ENCODE measurements around the gene INHA. TPM values are rescaled to one million over a fixed set of nuclear protein-coding genes. Genes with fewer than 3 reads are reported as not detected.

INHA gene
- total and polyA plus RNA-seq, 3 donors from 2014 or later = 265 to 371 (median 325) TPM

DNA sequence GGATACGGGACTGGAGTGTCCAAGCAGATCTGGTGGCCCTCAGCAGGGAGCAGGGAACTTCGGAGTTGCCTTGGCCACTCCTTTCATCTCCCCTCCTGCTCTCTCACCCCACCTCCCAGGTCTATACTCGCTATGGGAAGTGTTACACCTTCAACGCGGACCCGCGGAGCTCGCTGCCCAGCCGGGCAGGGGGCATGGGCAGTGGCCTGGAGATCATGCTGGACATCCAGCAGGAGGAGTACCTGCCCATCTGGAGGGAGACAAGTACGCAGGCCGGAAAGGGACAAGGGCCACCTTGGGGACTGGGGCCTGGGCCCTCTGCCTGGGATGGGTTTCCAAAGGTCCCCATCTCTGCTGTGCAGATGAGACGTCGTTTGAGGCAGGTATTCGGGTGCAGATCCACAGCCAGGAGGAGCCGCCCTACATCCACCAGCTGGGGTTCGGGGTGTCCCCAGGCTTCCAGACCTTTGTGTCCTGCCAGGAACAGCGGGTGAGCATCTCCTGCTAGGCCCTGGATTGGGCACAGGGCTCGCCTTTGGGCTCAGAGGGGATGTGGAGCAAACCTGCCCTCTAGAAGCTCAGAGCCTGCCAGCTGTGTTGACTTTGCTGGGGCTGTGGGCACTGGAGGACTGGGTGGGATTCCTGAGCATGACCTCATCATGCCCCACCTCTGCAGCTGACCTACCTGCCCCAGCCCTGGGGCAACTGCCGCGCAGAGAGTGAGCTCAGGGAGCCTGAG, 40.3 kb upstream of the INHA start:
- Histone ChIP-seq H3K4me1 (peaks cover 4% of the 10 kb centered on the region), H3K4me3 (no peak overlapping the region), H3K27me3 (no peaks in the 10 kb centered on the region), H3K36me3 (ENCODE audit: low read depth, missing control alignments) (no peaks in the 10 kb centered on the region), H3K9me3 (no peaks in the 10 kb centered on the region), H3K27ac (no peak overlapping the region)
- no peak for DNase-seq
- no peak for TF ChIP-seq POLR2A (IDR thresholded peaks at IDR 0.05)
- TF ChIP-seq, protein P1, sequence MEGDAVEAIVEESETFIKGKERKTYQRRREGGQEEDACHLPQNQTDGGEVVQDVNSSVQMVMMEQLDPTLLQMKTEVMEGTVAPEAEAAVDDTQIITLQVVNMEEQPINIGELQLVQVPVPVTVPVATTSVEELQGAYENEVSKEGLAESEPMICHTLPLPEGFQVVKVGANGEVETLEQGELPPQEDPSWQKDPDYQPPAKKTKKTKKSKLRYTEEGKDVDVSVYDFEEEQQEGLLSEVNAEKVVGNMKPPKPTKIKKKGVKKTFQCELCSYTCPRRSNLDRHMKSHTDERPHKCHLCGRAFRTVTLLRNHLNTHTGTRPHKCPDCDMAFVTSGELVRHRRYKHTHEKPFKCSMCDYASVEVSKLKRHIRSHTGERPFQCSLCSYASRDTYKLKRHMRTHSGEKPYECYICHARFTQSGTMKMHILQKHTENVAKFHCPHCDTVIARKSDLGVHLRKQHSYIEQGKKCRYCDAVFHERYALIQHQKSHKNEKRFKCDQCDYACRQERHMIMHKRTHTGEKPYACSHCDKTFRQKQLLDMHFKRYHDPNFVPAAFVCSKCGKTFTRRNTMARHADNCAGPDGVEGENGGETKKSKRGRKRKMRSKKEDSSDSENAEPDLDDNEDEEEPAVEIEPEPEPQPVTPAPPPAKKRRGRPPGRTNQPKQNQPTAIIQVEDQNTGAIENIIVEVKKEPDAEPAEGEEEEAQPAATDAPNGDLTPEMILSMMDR (IDR thresholded peaks at IDR 0.05) = no peak
- intact Hi-C loops (cut with DNase I; ENCODE audit: low total_unique reads) = loop anchor here (5.0 kb wide), 1 partner anchor 130 kb away; no protein-coding TSS in a partner anchor
- 86% methylated on average over 12 to 20 of the region's 20 CpGs for WGBS, 2 donors

DNA sequence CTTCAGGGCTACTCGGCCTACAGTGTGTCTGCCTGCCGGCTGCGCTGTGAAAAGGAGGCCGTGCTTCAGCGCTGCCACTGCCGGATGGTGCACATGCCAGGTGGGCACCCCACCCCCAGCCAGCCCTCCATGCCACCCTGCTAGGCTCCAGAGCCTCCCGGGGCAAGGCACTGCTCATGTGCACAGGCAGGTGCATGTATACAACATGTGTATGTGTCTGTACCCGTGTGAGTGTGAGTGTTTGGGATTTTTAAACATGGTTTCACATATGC, 39.8 kb upstream of the INHA start:
- Histone ChIP-seq H3K9me3 (no peaks in the 10 kb centered on the region), H3K36me3 (ENCODE audit: low read depth, missing control alignments) (no peaks in the 10 kb centered on the region), H3K27me3 (no peaks in the 10 kb centered on the region), H3K4me1 (peaks cover 4% of the 10 kb centered on the region), H3K27ac (no peak overlapping the region), H3K4me3 (no peak overlapping the region)
- intact Hi-C loops (cut with DNase I; ENCODE audit: low total_unique reads) = loop anchor here (5.0 kb wide), 1 partner anchor 130 kb away; no protein-coding TSS in a partner anchor
- TF ChIP-seq POLR2A (IDR thresholded peaks at IDR 0.05) = no peak
- TF ChIP-seq, protein P1 (IDR thresholded peaks at IDR 0.05) = no peak
- 76 to 86% methylated on average over 2 to 8 of the region's 8 CpGs for WGBS, 2 donors
- no peak for DNase-seq

DNA sequence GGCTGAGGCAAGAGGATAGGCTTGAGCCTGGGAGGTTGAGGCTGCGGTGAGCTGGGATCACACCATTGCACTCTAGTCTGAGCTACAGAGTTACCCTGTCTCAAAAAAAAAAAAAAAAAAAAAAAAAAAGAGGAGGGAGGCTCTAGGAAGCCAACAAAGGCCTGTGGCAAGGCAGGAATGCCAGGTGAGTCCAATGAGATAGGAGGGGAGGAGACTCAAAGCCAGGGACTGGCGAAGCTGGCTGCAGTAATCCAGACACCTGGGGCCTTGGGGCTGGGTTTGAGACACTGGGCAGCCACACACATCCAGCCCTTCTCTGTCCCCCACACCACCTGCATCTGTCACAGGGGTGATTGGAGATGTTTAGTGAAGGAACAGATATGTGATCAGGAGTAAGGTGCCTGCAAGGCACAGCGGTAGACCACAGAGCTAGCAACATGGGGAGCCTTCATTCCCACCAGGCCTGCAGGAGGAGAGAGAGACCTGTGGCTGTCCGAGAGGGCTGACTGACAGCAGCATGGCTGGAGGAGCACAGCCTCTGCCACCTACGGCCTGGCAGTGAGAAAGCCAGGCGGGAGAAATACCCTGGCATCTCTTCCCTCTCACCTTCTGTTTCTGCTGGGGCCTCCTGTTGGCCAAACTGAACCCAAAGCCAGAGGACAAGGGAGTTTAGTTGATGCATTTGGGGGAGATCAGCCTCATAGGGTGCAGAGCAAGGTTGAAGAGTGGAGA, 38.0 kb upstream of the INHA start:
- TF ChIP-seq POLR2A (IDR thresholded peaks at IDR 0.05) = no peak
- TF ChIP-seq, protein P1 (IDR thresholded peaks at IDR 0.05) = no peak
- Histone ChIP-seq H3K9me3 (no peaks in the 10 kb centered on the region), H3K36me3 (ENCODE audit: low read depth, missing control alignments) (no peaks in the 10 kb centered on the region), H3K4me1 (peaks cover 16% of the 10 kb centered on the region), H3K27me3 (no peaks in the 10 kb centered on the region), H3K27ac (no peak overlapping the region), H3K4me3 (no peak overlapping the region)
- DNase-seq = no peak
- WGBS, 2 donors = 86 to 92% methylated on average over 6 of the region's 6 CpGs
- intact Hi-C loops (cut with DNase I; ENCODE audit: low total_unique reads) = loop anchor here (5.0 kb wide), 1 partner anchor 132 kb away; no protein-coding TSS in a partner anchor

DNA sequence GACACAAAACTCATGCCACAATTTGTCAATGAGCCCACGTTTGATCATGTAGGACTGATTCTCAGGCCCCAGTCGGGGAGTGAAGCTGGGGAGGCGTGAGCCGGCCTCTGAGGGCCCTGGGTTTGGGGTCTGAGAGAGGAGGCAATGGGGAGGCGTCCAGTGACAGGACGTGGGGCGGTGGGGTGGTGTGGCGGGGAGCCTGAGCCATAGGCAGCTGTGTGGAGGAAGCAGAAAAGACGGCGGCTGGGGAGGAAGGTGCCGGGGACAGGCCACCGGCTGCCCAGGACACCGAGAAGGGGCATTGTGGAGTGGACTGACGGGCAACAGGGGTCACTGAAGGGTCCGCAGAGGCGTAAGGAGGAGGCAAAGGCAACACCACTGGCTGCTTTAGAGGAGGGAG, 35.7 kb upstream of the INHA start:
- no peak for TF ChIP-seq POLR2A (IDR thresholded peaks at IDR 0.05)
- TF ChIP-seq, protein P1 (IDR thresholded peaks at IDR 0.05) = no peak
- intact Hi-C loops (cut with DNase I; ENCODE audit: low total_unique reads) = no loop called here
- Histone ChIP-seq H3K27ac (no peak overlapping the region), H3K4me3 (no peak overlapping the region), H3K9me3 (no peaks in the 10 kb centered on the region), H3K36me3 (ENCODE audit: low read depth, missing control alignments) (no peaks in the 10 kb centered on the region), H3K27me3 (no peaks in the 10 kb centered on the region), H3K4me1 (peaks cover 12% of the 10 kb centered on the region)
- DNase-seq = no peak
- WGBS, 2 donors = 87% methylated on average over 16 of the region's 16 CpGs
